HUES48 (cell line): ENCODE measurements around the gene ABHD2.

Experiments used
- H3K27ac ChIP-seq: one replicate; pipeline ENCODE4 v1.7.0; 2013; ENCODE audit warnings: low read depth, low read length, inconsistent platforms
- H3K27me3 ChIP-seq: 2 replicates; pipeline ENCODE4 v1.6.1; 2013; ENCODE audit warnings: mild to moderate bottlenecking, low read length; ENCODE audit not compliant: control insufficient read depth, insufficient read depth
- H3K36me3 ChIP-seq: 2 replicates; pipeline ENCODE4 v1.6.1; 2013; ENCODE audit warnings: low read length; ENCODE audit not compliant: control insufficient read depth, insufficient read depth
- H3K4me1 ChIP-seq: 2 replicates; pipeline ENCODE4 v1.6.1; 2013; ENCODE audit warnings: mild to moderate bottlenecking, low read length; ENCODE audit not compliant: control insufficient read depth, insufficient read depth
- H3K4me3 ChIP-seq: 2 replicates; pipeline ENCODE4 v1.5.1; 2013; ENCODE audit warnings: mild to moderate bottlenecking, low read depth, low read length
- H3K9ac ChIP-seq: 2 replicates; pipeline ENCODE4 v1.6.1; 2013; ENCODE audit warnings: mild to moderate bottlenecking, low read depth, low read length, moderate library complexity
- H3K9me3 ChIP-seq: 2 replicates; pipeline ENCODE4 v1.6.1; 2013; ENCODE audit warnings: low read length; ENCODE audit not compliant: control insufficient read depth, insufficient read depth

The ABHD2 gene

DNA sequence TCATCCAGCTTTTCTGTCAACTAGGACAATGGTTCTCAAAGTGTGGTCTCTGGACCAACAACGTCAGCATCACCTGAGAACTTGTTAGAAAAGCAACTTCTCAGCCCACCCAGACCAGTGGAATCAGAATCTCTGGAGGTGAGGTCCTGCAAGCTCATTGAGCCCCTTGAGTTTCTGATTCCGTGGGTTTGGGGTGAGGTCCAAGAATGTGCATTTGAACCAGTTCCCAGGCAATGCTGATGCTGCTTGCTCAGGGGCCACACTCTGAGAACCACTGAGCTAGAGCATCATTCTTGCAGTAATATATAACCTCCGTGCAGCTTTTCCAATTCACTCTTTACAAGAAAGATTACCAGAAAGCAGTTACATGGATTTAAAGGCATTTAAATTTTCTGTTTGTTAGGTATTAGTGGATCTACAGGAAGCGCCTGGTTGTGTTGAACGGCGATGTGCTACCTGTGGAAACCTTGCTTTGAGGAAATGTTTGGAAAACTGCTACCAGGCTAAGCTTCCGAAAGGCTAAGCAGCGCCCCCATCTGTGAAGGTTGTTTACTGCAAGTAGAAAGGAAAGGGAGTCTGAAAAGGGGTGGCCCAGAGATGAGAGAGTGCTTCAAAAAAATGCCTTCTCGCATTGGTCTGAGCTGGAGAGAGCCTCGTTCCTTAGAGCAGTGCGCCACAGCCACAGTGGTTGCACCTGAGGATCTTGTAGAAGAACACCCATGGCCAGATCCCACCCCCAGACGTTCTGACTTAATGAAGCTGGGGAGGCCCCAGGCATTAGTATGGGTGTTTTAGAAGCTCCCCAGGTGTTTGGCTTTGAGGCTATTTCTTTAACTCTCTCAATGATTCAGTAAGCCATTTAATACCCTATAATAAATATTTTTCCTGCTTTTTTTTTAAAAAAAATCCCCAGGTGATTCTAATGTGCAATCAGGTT, 83.1 kb downstream of the ABHD2 start:
- Histone ChIP-seq H3K9ac (no peak overlapping the region), H3K4me1 (peaks cover 10% of the 10 kb centered on the region; the same call in 1 of the 2 replicates), H3K36me3 (no peaks in the 10 kb centered on the region), H3K27me3 (no peaks in the 10 kb centered on the region), H3K4me3 (no peak overlapping the region), H3K27ac (no peak overlapping the region), H3K9me3 (no peaks in the 10 kb centered on the region)

DNA sequence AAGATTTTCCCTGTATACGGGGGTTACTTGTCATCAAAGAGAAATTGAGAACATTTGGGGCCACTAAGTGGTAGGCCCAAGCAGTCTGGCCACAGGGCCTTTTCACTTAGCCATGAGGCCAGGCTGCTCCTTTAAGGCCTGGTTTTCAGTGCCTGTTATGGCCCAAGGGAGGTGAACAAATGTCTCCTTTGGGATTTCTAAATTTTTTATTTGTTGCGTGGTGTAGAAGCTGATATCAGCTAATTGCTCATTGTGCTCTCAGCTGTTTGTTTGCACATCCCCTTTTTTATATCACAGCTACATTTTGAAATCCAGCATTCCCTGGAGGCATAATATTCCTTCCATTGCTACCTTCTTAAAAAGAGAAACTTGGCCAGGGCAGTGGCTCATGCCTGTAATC, 84.7 kb downstream of the ABHD2 start:
- Histone ChIP-seq H3K36me3 (no peaks in the 10 kb centered on the region), H3K27ac (no peak overlapping the region), H3K4me3 (no peak overlapping the region), H3K27me3 (no peaks in the 10 kb centered on the region), H3K4me1 (peaks cover under 1% of the 10 kb centered on the region; the same call in 1 of the 2 replicates), H3K9ac (no peak overlapping the region), H3K9me3 (no peaks in the 10 kb centered on the region)

- no peaks in the 10 kb centered on the region for H3K9me3 ChIP-seq
- H3K36me3 ChIP-seq, result no peaks in the 10 kb centered on the region
- H3K4me3 ChIP-seq, result no peak overlapping the region
- H3K27me3 ChIP-seq, result no peaks in the 10 kb centered on the region
- no peak overlapping the region for H3K27ac ChIP-seq
- no peaks in the 10 kb centered on the region for H3K4me1 ChIP-seq
- H3K9ac ChIP-seq, result no peak overlapping the region
Observed at GRCh38 chr15:89174476-89174875, 86.2 kb downstream of the ABHD2 start.

- no peaks in the 10 kb centered on the region for H3K36me3 ChIP-seq
- H3K27ac ChIP-seq, result no peak overlapping the region
- no peaks in the 10 kb centered on the region for H3K9me3 ChIP-seq
- H3K27me3 ChIP-seq, result no peaks in the 10 kb centered on the region
- no peaks in the 10 kb centered on the region for H3K4me1 ChIP-seq
- no peak overlapping the region for H3K4me3 ChIP-seq
- no peak overlapping the region for H3K9ac ChIP-seq
Observed at GRCh38 chr15:89175617-89176191, 87.4 kb downstream of the ABHD2 start.

DNA sequence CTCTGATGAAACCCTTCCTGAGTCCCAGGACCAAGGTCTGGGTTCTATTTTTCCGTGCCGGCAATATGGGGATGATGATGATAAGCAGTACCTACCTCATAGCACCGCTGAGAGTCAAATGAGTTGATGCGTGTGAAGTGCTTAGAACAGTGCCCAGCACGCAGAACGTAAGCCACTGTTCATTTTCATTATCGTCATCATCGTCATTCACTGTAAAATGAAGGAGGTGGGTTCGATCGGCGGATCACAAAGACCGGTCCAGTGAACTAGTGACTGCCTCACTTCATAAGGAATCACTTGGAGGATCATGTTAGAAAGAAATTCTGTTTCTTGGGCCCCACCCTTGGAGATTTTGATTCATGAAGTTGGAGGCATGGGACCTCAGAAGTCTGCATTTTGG, 88.9 kb downstream of the ABHD2 start:
- H3K27me3 ChIP-seq, result no peaks in the 10 kb centered on the region
- no peaks in the 10 kb centered on the region for H3K36me3 ChIP-seq
- H3K4me3 ChIP-seq, result no peak overlapping the region
- no peaks in the 10 kb centered on the region for H3K9me3 ChIP-seq
- no peak overlapping the region for H3K27ac ChIP-seq
- H3K4me1 ChIP-seq, result no peaks in the 10 kb centered on the region
- no peak overlapping the region for H3K9ac ChIP-seq

DNA sequence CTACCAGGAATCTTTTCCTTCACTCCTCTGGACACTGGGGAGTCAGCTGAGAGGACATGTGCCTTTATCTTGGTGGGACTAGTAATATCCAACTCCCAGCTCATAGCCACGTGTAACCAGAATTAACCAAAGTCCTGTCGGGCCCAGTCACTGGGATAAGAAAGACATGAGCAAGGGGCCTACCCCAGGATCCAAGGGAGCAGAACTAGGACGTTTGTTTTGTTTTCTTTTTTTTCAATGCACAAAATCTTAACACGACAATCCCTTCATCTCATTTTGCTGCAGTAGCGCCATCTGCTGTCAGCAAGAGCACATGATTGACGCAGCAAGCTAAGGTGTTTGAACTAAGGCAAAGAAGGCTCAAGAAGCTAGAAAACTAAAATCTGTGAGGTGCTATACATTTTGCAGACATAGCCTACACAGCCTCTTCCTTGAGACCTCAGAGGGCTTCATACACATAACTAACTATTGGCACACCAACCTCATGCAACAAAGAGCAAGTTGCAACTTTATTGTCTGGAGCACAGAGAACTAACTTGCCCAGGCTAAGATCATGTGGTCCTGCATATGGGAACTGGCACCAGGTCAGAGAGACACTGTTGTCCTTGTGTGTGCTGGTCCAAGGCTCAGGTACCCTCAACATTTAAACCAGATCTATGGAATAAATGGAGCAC, 89.5 kb downstream of the ABHD2 start:
- Histone ChIP-seq H3K4me1 (no peaks in the 10 kb centered on the region), H3K27me3 (no peaks in the 10 kb centered on the region), H3K9ac (no peak overlapping the region), H3K36me3 (no peaks in the 10 kb centered on the region), H3K27ac (no peak overlapping the region), H3K9me3 (no peaks in the 10 kb centered on the region), H3K4me3 (no peak overlapping the region)

DNA sequence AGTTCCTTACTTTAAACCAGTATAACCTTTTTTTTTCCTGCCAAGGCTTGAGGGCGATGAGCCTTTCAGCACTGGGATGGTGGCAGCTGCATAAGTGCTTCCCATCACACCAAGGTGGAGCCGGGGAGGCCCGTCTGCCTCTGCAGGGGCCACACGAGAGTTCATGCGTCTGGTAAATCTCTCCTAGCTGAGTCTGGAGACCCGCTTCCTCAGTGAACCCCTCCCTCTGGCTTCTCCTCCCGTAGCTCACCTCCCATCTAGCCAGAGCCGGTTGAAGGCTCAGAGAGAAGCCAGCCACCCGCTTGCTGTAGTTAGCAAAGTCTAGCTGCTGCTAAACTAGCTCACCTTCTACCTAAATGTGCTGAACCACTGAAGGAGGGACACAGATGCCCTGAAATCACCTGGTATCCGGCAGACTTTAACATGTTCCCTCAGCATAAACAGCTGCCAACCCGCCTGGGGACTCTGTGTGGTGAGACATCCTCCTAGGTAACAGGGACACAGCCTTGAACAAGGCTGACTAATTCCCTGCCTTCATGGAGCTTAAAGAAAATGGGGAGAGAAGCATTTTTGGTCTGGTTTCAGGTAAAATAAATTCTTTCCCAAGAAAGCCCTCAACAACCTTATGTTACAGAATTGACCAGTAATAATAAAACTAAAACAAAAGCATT, 90.2 kb downstream of the ABHD2 start:
- Histone ChIP-seq H3K27ac (no peak overlapping the region), H3K36me3 (no peaks in the 10 kb centered on the region), H3K27me3 (no peaks in the 10 kb centered on the region), H3K9ac (no peak overlapping the region), H3K9me3 (no peaks in the 10 kb centered on the region), H3K4me1 (no peaks in the 10 kb centered on the region), H3K4me3 (no peak overlapping the region)

DNA sequence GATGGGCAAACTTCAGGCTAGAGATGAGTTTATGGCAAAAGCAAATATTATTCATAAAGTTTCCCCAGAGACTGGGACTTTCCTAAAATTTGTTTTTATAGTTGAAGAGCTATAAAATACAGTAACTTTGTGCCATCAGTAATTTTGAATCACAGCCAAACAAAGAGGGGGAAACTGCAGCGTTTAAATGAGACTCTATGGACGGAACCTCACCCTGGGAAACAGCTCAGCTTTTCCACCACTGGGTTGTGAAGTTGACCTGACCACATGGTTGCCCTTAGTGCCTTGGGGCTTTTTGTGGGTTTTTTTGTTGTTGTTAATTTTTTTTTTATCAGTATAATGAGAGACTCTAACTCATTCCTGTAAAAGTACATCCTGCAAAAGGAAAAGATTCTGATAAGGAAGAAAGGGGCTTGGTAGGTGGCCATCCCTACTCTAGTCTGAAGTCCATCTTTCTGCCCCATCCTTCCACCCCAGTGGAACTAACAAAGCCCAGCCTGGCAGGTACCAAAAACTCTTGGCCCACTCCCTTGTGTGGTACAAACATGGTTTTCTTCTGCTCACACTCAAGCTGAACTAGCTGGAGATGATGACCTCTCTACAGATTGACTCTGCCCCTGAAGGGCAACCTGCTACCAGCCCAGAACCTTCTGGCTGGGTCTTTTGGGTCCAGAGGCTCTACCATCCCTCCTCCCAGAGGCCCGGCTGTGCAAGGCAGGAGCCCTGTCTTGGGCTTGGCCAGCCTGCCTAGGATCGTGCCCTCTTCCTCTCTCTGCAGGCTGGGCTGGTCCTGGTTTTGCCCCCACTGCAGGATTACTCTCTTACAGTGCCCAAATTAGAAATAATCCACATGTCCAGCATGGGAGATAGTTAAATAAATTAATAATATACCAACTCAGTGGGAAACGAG, 92.0 kb downstream of the ABHD2 start:
- no peaks in the 10 kb centered on the region for H3K4me1 ChIP-seq
- no peak overlapping the region for H3K9ac ChIP-seq
- H3K36me3 ChIP-seq, result no peaks in the 10 kb centered on the region
- H3K27me3 ChIP-seq, result no peaks in the 10 kb centered on the region
- no peak overlapping the region for H3K4me3 ChIP-seq
- no peak overlapping the region for H3K27ac ChIP-seq
- H3K9me3 ChIP-seq, result no peaks in the 10 kb centered on the region

GRCh38 chr15:89184357-89184756, 96.1 kb downstream of the ABHD2 start:
- Histone ChIP-seq H3K4me3 (no peak overlapping the region), H3K9me3 (no peaks in the 10 kb centered on the region), H3K36me3 (no peaks in the 10 kb centered on the region; the same call in 1 of the 2 replicates), H3K27me3 (no peaks in the 10 kb centered on the region), H3K27ac (no peak overlapping the region), H3K4me1 (no peaks in the 10 kb centered on the region), H3K9ac (no peak overlapping the region)

- Histone ChIP-seq H3K9ac (no peak overlapping the region), H3K9me3 (no peaks in the 10 kb centered on the region), H3K4me1 (no peaks in the 10 kb centered on the region), H3K4me3 (no peak overlapping the region), H3K27me3 (no peaks in the 10 kb centered on the region), H3K27ac (no peak overlapping the region), H3K36me3 (no peaks in the 10 kb centered on the region; the same call in 1 of the 2 replicates)
Observed at GRCh38 chr15:89184886-89185526, 96.8 kb downstream of the ABHD2 start.
